HUDEP-2 (cell line): ENCODE measurements around the gene DOCK8.
"Not testable (repeated sequence)": the region's sequence is repeated elsewhere in the genome, so short reads cannot be mapped to it uniquely, and the experiment has no call there.

Experiments used
- DNase-seq, 76 experiments: peaks; one replicate each; lab custom pipeline; 2025; ENCODE audit not compliant: unreplicated experiment in 76 of 76; lab: John Stamatoyannopoulos, UW

DOCK8 gene

DNA sequence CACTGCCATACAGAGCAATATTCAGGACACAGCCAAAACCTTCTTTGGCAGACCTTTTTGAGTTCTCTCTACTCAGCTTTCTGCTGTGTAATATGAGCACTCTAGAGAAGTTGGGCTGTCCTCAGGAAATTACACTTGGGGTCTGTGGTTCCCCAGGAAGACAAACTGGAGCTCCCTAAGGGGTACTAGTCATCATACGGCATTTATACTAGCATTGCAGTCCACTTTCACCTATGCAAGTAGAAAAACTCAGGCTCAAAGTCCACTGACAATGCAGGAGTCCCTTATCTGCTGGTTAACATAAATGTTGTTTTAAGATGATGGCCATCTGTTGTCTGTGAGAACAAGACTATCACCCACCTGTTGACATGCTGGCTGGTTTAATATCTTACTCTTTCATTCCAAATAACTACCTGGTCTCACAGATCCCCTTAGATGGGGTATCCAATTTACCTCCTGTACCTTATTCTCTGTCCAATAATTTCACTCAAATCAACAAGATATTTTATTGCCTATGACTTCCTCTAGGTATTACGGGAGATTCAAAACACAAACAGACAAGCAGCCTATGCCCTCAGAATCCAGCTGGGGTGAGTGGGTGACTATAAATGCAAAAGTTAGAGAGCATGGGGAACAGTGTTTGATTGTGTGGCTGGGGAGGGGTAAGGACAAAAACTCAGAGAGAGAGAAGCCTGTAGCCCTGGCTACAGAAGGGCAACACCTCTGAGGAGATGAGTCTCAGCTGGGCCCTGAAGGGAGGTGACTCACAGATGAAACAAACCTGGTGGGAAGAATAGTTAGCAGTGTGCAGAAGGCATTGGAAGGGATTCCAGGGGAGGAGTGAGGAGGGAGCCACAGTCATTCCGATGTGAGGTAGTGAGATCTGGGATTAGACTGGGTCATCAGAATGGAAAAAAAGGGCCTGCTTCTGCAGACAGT, 10.2 kb downstream of the DOCK8 start:
- peak in 1 of 76 experiments; percentile 6 for DNase-seq

GRCh38 chr9:227860-228259, 13.2 kb downstream of the DOCK8 start:
- DNase-seq: no peak

DNA sequence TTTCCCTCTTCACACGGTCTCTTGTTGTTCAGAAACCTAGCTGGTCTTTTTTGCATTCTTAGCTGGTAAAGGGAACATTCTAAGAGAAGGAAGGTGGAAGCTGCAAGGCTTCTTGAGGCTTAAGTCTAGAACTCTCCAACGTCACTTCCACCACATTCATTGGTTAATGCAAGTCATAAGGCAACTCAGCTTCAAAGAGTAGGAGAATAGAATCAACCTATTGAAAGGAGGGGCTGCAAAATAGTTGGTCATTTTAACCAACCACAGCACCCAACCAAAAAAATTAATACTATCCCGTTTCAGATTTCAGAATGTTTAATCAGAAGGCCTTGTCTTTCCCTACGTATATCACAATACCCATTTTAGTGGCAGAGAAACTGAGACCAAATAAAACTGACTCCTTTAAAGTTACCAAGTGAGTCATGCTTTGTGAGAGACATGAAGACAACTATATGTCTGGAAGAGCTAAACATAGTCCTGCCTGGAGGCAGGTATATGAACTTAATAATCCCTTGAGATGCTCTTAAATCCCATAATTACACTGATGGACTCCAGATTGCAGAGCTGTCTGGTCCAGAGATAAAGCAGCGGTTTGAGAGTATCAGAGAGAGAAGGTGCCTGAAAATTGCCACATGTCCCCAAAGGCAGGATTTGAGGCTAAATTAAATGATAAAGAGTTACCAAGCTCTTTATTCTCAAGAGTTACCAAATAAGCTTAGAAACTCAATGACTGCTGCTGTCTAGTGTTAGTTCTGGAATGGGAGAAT, 14.4 kb downstream of the DOCK8 start:
- DNase-seq: no peak

DNA sequence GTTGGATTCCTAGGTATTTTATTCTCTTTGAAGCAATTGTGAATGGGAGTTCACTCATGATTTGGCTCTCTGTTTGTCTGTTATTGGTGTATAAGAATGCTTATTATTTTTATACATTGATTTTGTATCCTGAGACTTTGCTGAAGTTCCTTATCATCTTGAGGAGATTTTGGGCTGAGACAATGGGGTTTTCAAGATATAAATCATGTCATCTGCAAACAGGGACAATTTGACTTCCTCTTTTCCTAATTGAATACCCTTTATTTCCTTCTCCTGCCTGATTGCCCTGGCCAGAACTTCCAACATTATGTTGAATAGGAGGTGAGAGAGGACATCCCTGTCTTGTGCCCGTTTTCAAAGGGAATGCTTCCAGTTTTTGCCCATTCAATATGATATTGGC, 17.0 kb downstream of the DOCK8 start:
- DNase-seq: not testable (repeated sequence)

DNA sequence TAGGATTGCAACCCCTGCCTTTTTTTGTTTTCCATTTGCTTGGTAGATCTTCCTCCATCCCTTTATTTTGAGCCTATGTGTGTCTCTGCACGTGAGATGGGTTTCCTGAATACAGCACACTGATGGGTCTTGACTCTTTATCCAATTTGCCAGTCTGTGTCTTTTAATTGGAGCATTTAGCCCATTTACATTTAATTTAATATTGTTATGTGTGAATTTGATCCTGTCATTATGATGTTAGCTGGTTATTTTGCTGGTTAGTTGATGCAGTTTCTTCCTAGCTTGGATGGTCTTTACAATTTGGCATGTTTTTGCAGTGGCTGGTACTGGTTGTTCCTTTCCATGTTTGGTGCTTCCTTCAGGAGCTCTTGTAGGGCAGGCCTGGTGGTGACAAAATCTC, 19.0 kb downstream of the DOCK8 start:
- DNase-seq: not testable (repeated sequence)

DNA sequence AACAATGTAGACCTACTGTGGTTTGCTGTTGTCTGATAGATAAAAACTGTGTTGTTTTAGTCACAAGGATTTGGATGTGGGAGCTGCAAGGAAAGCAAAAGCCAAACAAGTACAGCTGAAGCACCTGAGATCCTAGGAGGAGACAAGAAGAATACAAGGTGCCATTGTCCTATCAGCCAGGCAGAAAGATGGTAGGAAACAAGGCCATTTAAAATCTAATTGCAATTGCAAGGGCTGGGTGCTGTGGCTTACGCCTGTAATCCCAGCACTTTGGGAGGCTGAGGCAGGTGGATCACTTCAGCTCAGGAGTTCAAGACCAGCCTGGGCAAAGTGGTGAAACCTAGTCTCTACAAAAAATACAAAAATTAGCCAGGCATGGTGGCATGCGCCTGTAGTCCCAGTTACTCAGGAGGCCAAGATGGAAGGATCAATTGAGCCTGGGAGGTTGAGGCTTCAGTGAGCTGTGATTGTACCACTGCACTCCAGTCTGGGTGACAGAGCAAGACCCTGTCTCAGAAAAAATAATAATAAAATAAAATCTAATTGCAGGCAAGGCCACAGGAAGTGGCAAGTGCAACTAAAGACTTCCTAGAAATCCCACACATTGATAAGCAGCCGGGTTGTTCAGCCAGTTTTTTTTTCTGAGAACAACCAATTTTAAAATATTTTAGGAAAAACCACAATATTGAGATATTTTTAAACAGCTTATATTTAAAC, 22.6 kb downstream of the DOCK8 start:
- peak in 8 of 76 experiments; percentile 7 to 66 (median 38) for DNase-seq

- DNase-seq: peak in 12 of 76 experiments; percentile 4 to 66 (median 32)
These were observed 23.2 kb downstream of the DOCK8 start for GRCh38 chr9:237858-238345.

DNA sequence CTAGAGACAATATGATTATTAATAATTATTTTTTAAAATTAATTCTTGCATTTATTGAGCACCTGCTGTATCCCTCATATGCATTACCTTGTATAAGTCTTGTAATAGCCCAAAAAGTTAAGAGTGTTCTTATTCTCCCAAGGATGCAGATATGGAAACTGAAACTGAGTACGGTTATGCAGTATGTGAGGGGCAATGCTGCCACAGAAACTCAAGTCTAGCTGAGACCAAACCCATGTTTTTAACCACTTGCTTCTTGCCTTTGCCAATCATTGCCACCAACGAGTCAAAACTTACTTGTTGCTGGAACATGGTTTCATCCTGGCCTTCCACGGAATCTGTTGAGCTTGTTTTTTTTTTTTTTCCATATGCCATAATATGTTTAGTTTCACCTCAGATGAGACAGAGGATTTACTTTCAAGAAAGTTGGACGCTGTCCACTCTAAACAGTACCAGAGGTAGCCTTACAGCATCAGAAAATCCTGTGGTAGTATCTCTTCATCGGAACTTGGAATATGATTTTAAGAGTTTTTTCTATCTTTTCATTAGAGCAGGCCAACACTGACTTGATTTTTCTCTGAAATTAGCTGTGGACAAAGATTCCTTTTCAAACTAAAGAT, 27.9 kb downstream of the DOCK8 start:
- no peak for DNase-seq

- no peak for DNase-seq
These were observed 33.8 kb downstream of the DOCK8 start for GRCh38 chr9:248278-248961.

GRCh38 chr9:249025-249424, 34.4 kb downstream of the DOCK8 start:
- DNase-seq: peak in 18 of 76 experiments; percentile 6 to 49 (median 26)

- no peak for DNase-seq
These were observed 35.4 kb downstream of the DOCK8 start for GRCh38 chr9:250039-250438.

GRCh38 chr9:250625-251024, 36.0 kb downstream of the DOCK8 start:
- peak in 2 of 76 experiments; percentile 2 to 19 for DNase-seq

DNA sequence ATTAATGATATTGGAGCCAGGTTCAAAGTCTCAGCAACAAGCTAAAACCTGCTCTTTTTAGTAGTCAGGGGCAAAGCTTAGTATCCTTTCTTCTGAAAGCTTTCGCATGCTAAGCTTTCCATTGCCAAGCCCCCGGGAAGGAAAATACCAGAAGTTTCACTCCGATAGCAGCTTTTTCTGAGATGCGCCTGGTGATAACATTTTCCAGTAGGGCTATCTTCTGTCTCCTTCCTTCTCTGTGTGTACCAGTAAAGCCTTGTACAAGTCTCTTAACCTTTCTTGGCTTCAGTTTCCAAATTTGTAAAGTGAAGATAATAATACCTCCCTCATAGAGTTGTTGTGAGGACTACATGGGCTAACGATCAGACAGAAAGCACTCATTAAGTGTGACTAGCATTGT, 36.7 kb downstream of the DOCK8 start:
- peak in 64 of 76 experiments; percentile 2 to 88 (median 44) for DNase-seq

GRCh38 chr9:253539-253938, 38.9 kb downstream of the DOCK8 start:
- DNase-seq: peak in 4 of 76 experiments; percentile 6 to 21 (median 7)

GRCh38 chr9:254516-254915, 39.9 kb downstream of the DOCK8 start:
- no peak for DNase-seq

- DNase-seq: no peak
These were observed 43.3 kb downstream of the DOCK8 start for GRCh38 chr9:257957-258356.

- DNase-seq: peak in 16 of 76 experiments; percentile 4 to 49 (median 18)
These were observed 45.0 kb downstream of the DOCK8 start for GRCh38 chr9:259405-260404.

DNA sequence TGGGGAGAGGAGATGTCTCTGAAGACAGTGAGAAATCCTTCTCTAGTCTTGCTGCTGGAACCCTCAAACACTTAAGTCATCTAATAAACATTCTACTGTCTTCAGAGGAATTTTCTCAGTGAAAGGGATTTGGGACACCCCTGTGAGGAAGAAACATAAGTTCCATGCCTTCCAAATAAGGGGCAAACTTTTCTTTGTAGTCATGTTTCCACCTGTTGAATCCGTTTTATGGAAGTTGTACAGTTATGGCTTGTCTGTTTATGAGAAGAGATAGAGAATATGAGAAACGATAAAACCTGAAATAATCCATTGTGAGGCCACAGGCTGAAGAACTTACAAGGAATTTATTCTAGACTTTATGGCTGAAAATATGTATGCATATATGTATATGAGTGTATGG, 49.6 kb downstream of the DOCK8 start:
- no peak for DNase-seq
